ENCODE data around the gene OTOR.

DNA sequence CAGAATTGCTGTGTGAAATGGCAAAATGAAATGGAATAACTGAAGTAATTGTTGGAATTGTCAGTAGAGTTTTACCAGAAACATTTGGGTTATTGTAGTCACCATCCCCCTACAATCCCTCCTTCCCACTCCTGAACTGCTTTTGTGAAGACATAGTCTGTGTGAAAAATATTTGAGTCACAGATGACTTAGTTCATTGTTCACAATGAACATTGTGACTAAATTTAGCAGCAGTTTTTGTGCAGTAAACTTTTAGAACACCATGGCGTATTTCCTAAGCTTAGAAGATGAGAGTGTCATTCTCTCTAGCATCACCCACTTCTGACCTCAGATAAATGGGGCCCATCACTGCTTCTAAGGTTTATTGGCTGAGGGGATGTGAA lies 11.0 kb downstream of the OTOR start:
- TF ChIP-seq, protein P1, sequence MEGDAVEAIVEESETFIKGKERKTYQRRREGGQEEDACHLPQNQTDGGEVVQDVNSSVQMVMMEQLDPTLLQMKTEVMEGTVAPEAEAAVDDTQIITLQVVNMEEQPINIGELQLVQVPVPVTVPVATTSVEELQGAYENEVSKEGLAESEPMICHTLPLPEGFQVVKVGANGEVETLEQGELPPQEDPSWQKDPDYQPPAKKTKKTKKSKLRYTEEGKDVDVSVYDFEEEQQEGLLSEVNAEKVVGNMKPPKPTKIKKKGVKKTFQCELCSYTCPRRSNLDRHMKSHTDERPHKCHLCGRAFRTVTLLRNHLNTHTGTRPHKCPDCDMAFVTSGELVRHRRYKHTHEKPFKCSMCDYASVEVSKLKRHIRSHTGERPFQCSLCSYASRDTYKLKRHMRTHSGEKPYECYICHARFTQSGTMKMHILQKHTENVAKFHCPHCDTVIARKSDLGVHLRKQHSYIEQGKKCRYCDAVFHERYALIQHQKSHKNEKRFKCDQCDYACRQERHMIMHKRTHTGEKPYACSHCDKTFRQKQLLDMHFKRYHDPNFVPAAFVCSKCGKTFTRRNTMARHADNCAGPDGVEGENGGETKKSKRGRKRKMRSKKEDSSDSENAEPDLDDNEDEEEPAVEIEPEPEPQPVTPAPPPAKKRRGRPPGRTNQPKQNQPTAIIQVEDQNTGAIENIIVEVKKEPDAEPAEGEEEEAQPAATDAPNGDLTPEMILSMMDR (IDR thresholded peaks at IDR 0.05; ENCODE audit: insufficient read depth, low read length), result no peak
- TF ChIP-seq, protein P2, sequence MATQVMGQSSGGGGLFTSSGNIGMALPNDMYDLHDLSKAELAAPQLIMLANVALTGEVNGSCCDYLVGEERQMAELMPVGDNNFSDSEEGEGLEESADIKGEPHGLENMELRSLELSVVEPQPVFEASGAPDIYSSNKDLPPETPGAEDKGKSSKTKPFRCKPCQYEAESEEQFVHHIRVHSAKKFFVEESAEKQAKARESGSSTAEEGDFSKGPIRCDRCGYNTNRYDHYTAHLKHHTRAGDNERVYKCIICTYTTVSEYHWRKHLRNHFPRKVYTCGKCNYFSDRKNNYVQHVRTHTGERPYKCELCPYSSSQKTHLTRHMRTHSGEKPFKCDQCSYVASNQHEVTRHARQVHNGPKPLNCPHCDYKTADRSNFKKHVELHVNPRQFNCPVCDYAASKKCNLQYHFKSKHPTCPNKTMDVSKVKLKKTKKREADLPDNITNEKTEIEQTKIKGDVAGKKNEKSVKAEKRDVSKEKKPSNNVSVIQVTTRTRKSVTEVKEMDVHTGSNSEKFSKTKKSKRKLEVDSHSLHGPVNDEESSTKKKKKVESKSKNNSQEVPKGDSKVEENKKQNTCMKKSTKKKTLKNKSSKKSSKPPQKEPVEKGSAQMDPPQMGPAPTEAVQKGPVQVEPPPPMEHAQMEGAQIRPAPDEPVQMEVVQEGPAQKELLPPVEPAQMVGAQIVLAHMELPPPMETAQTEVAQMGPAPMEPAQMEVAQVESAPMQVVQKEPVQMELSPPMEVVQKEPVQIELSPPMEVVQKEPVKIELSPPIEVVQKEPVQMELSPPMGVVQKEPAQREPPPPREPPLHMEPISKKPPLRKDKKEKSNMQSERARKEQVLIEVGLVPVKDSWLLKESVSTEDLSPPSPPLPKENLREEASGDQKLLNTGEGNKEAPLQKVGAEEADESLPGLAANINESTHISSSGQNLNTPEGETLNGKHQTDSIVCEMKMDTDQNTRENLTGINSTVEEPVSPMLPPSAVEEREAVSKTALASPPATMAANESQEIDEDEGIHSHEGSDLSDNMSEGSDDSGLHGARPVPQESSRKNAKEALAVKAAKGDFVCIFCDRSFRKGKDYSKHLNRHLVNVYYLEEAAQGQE (IDR thresholded peaks at IDR 0.05; ENCODE audit: insufficient replicate concordance, low read depth), result no peak
- no peak for TF ChIP-seq POLR2AphosphoS5 (IDR thresholded peaks at IDR 0.05; ENCODE audit: low read depth)
- no peak for TF ChIP-seq SPI1 (IDR thresholded peaks at IDR 0.05; ENCODE audit: borderline replicate concordance, low read depth)

Data from HL-60 (cell line).